Upper lobe of left lung (tissue), 4 donors: Measurements from ENCODE around the gene HIVEP3.

Source experiments
- EP300 ChIP-seq, 4 donors: sonication (generic); formaldehyde crosslinking; IDR thresholded peaks; one replicate each; pipeline ENCODE4 v1.5.1; 2017; ENCODE audit warnings: antibody characterized with exemption in 4 of 4, control low read depth in 2 of 4
- POLR2A ChIP-seq, 4 donors: fragments of 450-650 bp; IDR thresholded peaks; one replicate each; pipeline ENCODE4 v1.5.1; 2016 to 2017; ENCODE audit warnings: antibody characterized with exemption in 4 of 4, mild to moderate bottlenecking in 2 of 4
- POLR2AphosphoS5 ChIP-seq, 2 donors: sonication (generic); formaldehyde crosslinking; IDR thresholded peaks; one replicate each; pipeline ENCODE4 v1.5.1; 2017; ENCODE audit warnings: antibody characterized with exemption in 2 of 2
- TF ChIP-seq, protein P1 (sequence below), 6 experiments: fragments of 450-650 bp in 4 of 6; fragments of 200-600 bp in 2 of 6; sonication (generic) in 2 of 6; IDR thresholded peaks; one replicate each; pipeline ENCODE4 v1.5.1; 2016 to 2019; ENCODE audit warnings: antibody characterized with exemption in 6 of 6

DNA sequence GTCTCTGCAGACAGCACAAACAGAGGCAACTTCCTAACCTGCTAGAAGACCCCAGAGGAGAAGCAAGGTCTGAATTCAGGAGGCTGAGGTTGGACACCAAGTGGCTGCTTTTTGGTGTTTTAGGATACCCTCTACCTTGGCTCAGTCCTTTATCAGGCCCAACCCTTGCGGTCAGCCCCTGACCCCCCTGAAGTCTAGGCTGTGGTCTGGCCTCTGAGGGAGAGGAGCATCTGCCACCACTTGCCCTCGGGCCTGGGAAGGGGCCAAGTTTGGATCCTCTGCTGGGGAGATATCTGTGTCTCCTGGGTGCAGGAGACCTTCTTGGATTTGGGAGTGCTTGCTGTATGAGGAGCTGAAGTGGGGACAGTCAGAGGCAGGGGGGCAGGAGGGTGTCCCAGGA lies 455.2 kb downstream of the HIVEP3 start:
- TF ChIP-seq, protein P1, sequence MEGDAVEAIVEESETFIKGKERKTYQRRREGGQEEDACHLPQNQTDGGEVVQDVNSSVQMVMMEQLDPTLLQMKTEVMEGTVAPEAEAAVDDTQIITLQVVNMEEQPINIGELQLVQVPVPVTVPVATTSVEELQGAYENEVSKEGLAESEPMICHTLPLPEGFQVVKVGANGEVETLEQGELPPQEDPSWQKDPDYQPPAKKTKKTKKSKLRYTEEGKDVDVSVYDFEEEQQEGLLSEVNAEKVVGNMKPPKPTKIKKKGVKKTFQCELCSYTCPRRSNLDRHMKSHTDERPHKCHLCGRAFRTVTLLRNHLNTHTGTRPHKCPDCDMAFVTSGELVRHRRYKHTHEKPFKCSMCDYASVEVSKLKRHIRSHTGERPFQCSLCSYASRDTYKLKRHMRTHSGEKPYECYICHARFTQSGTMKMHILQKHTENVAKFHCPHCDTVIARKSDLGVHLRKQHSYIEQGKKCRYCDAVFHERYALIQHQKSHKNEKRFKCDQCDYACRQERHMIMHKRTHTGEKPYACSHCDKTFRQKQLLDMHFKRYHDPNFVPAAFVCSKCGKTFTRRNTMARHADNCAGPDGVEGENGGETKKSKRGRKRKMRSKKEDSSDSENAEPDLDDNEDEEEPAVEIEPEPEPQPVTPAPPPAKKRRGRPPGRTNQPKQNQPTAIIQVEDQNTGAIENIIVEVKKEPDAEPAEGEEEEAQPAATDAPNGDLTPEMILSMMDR (IDR thresholded peaks at IDR 0.05), result no peak
- TF ChIP-seq EP300 (IDR thresholded peaks at IDR 0.05), result no peak
- no peak for TF ChIP-seq POLR2A (IDR thresholded peaks at IDR 0.05)
- no peak for TF ChIP-seq POLR2AphosphoS5 (IDR thresholded peaks at IDR 0.05)
